ENCODE data around the gene ZNF106.

- TF ChIP-seq, protein P1, sequence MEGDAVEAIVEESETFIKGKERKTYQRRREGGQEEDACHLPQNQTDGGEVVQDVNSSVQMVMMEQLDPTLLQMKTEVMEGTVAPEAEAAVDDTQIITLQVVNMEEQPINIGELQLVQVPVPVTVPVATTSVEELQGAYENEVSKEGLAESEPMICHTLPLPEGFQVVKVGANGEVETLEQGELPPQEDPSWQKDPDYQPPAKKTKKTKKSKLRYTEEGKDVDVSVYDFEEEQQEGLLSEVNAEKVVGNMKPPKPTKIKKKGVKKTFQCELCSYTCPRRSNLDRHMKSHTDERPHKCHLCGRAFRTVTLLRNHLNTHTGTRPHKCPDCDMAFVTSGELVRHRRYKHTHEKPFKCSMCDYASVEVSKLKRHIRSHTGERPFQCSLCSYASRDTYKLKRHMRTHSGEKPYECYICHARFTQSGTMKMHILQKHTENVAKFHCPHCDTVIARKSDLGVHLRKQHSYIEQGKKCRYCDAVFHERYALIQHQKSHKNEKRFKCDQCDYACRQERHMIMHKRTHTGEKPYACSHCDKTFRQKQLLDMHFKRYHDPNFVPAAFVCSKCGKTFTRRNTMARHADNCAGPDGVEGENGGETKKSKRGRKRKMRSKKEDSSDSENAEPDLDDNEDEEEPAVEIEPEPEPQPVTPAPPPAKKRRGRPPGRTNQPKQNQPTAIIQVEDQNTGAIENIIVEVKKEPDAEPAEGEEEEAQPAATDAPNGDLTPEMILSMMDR (IDR thresholded peaks at IDR 0.05; ENCODE audit: poor library complexity) = no peak
- no peak for TF ChIP-seq EZH2 (IDR thresholded peaks at IDR 0.05; ENCODE audit: borderline replicate concordance)
Measured at GRCh38 chr15:42450425-42450790, 40.5 kb downstream of the ZNF106 start.

Data from hepatocyte (in vitro differentiated cells).